Mesenteric fat pad (tissue), 1 donor: ENCODE data around the gene GPC3. TPM values are rescaled to one million over a fixed set of nuclear protein-coding genes. Genes with fewer than 3 reads are reported as not detected.
"Not testable (repeated sequence)": the region's sequence is repeated elsewhere in the genome, so short reads cannot be mapped to it uniquely, and the experiment has no call there.

Experiments
- DNase-seq: peaks from one replicate; pipeline ENCODE4 v3.0.0-alpha.2; 2020; ENCODE audit warnings: low spot score
- total RNA-seq: library from RNA; stranded (reverse); fragmentation: NEBNext Ultra II Directional; extraction: Animal tissue kit (Norgen Biotek cat#: 25700); gene quantifications from one replicate; pipeline ENCODE4 v1.2.1, GENCODE V29; 2021
- donor health status: DM: yes; HTN: yes; CAD: no.

The GPC3 gene
- total RNA-seq, 1 donor from 2014 or later = 58.6 TPM

- DNase-seq = no peak
These were observed 93.1 kb downstream of the GPC3 start for GRCh38 chrX:133892337-133892736.

GRCh38 chrX:133888984-133889383 is 96.4 kb downstream of the GPC3 start:
- DNase-seq = no peak

GRCh38 chrX:133888084-133888483 is 97.3 kb downstream of the GPC3 start:
- not testable (repeated sequence) for DNase-seq

GRCh38 chrX:133884430-133885394 is 100.7 kb downstream of the GPC3 start:
- no peak for DNase-seq

- no peak for DNase-seq
These were observed 103.5 kb downstream of the GPC3 start for GRCh38 chrX:133881893-133882292.

- DNase-seq = no peak
These were observed 104.4 kb downstream of the GPC3 start for GRCh38 chrX:133881007-133881406.

GRCh38 chrX:133880032-133880443 is 105.4 kb downstream of the GPC3 start:
- DNase-seq = no peak

- DNase-seq = no peak
These were observed 106.7 kb downstream of the GPC3 start for GRCh38 chrX:133878710-133879109.

GRCh38 chrX:133876646-133877045 is 108.7 kb downstream of the GPC3 start:
- no peak for DNase-seq

GRCh38 chrX:133869270-133869669 is 116.1 kb downstream of the GPC3 start:
- no peak for DNase-seq

- no peak for DNase-seq
These were observed 116.7 kb downstream of the GPC3 start for GRCh38 chrX:133868682-133869081.

- DNase-seq = no peak
These were observed 117.1 kb downstream of the GPC3 start for GRCh38 chrX:133868250-133868649.

- no peak for DNase-seq
These were observed 119.5 kb downstream of the GPC3 start for GRCh38 chrX:133865761-133866471.

- DNase-seq = no peak
These were observed 121.2 kb downstream of the GPC3 start for GRCh38 chrX:133864236-133864635.

GRCh38 chrX:133859860-133860259 is 125.5 kb downstream of the GPC3 start:
- DNase-seq = no peak

- DNase-seq = no peak
These were observed 126.1 kb downstream of the GPC3 start for GRCh38 chrX:133859336-133859735.

- no peak for DNase-seq
These were observed 127.6 kb downstream of the GPC3 start for GRCh38 chrX:133857640-133858269.

- DNase-seq = no peak
These were observed 128.6 kb downstream of the GPC3 start for GRCh38 chrX:133856819-133857218.

GRCh38 chrX:133854290-133854689 is 131.1 kb downstream of the GPC3 start:
- no peak for DNase-seq

GRCh38 chrX:133852837-133853356 is 132.5 kb downstream of the GPC3 start:
- no peak for DNase-seq

GRCh38 chrX:133852401-133852800 is 133.0 kb downstream of the GPC3 start:
- no peak for DNase-seq

GRCh38 chrX:133850399-133850798 is 135.0 kb downstream of the GPC3 start:
- no peak for DNase-seq
